Esophagus (tissue), 2 donors: Measurements from ENCODE around the gene PACRG. TPM values are rescaled to one million over a fixed set of nuclear protein-coding genes. Genes with fewer than 3 reads are reported as not detected.
A peak's percentile ranks its signal among the peaks of the same experiment; 100 is the strongest.

ENCODE experiments used
- H3K27ac ChIP-seq, 2 donors: one replicate each; pipeline ENCODE4 v1.5.1; 2013; ENCODE audit warnings: low read depth in 2 of 2, mild to moderate bottlenecking in 2 of 2, inconsistent platforms in 1 of 2, low read length in 1 of 2, moderate library complexity in 1 of 2
- H3K27me3 ChIP-seq, 2 donors: one replicate each; pipeline ENCODE4 v1.6.1; 2013; ENCODE audit warnings: low read length in 2 of 2, control low read depth in 1 of 2, mild to moderate bottlenecking in 1 of 2; ENCODE audit not compliant: insufficient read depth in 2 of 2, control insufficient read depth in 1 of 2
- H3K36me3 ChIP-seq, 2 donors: one replicate each; pipeline ENCODE4 v1.6.1; 2013; ENCODE audit warnings: low read length in 1 of 2; ENCODE audit not compliant: control insufficient read depth in 2 of 2, insufficient read depth in 2 of 2
- H3K4me1 ChIP-seq, 2 donors: one replicate each; pipeline ENCODE4 v1.6.1; 2013; ENCODE audit warnings: low read length in 1 of 2; ENCODE audit not compliant: control insufficient read depth in 2 of 2, insufficient read depth in 2 of 2
- H3K4me3 ChIP-seq, 2 donors: one replicate each; pipeline ENCODE4 v1.5.1; 2013; ENCODE audit warnings: low read length in 2 of 2, mild to moderate bottlenecking in 2 of 2, low read depth in 1 of 2, moderate library complexity in 1 of 2
- H3K9me3 ChIP-seq, 2 donors: one replicate each; pipeline ENCODE4 v1.6.1; 2013; ENCODE audit warnings: mild to moderate bottlenecking in 2 of 2, low read depth in 1 of 2, low read length in 1 of 2, moderate library complexity in 1 of 2; ENCODE audit not compliant: control insufficient read depth in 2 of 2, insufficient read depth in 1 of 2
- whole genome bisulfite sequencing, 2 donors: extraction: QIAGEN DNeasy Blood & Tissue Kit; methylation state at CpG; one replicate each; pipeline ENCODE4 v1.1.7; 2013; 5-methylcytosine and 5-hydroxymethylcytosine counted together
- polyA plus RNA-seq, 2 donors: library from polyadenylated mRNA; stranded (reverse); fragments of 200-250 nt; gene quantifications; one replicate each; pipeline ENCODE4 v1.2.3, GENCODE V29; 2013
- donor health status: healthy with polysubstance abuse.
- donor health status: Bipolar disorder and iron deficiency.

The PACRG gene
- polyA plus RNA-seq, 2 donors = 0.39 to 0.44 TPM

GRCh38 chr6:163329991-163330390 lies 602.2 kb downstream of the PACRG start:
- Histone ChIP-seq H3K36me3 (no peaks in the 10 kb centered on the region), H3K4me1 (no peaks in the 10 kb centered on the region), H3K4me3 (no peak overlapping the region), H3K9me3 (peaks cover 0 to 3% of the 10 kb centered on the region in 2 donors), H3K27ac (no peak overlapping the region), H3K27me3 (no peaks in the 10 kb centered on the region)
- 64 to 74% methylated on average over 9 of the region's 9 CpGs for WGBS, 2 donors

GRCh38 chr6:163331245-163331644 lies 603.5 kb downstream of the PACRG start:
- no peaks in the 10 kb centered on the region for H3K27me3 ChIP-seq
- no peaks in the 10 kb centered on the region for H3K4me1 ChIP-seq
- H3K27ac ChIP-seq = no peak overlapping the region
- 89 to 90% methylated on average over 9 of the region's 9 CpGs for WGBS, 2 donors
- H3K9me3 ChIP-seq = peaks cover 0 to 3% of the 10 kb centered on the region in 2 donors
- no peak overlapping the region for H3K4me3 ChIP-seq
- H3K36me3 ChIP-seq = no peaks in the 10 kb centered on the region

- WGBS, 2 donors = 87 to 88% methylated on average over 7 of the region's 7 CpGs
- no peak overlapping the region for H3K4me3 ChIP-seq
- H3K4me1 ChIP-seq = peaks cover 0 to 2% of the 10 kb centered on the region in 2 donors
- H3K36me3 ChIP-seq = no peaks in the 10 kb centered on the region
- H3K27me3 ChIP-seq = no peaks in the 10 kb centered on the region
- H3K27ac ChIP-seq = no peak overlapping the region
- H3K9me3 ChIP-seq = peaks cover 0 to under 1% of the 10 kb centered on the region in 2 donors
Observed at GRCh38 chr6:163332575-163332974, 604.8 kb downstream of the PACRG start.

GRCh38 chr6:163333038-163333437 lies 605.3 kb downstream of the PACRG start:
- H3K27ac ChIP-seq = no peak overlapping the region
- 77 to 78% methylated on average over 4 of the region's 4 CpGs for WGBS, 2 donors

GRCh38 chr6:163333701-163334663 lies 606.2 kb downstream of the PACRG start:
- H3K36me3 ChIP-seq = no peaks in the 10 kb centered on the region
- no peaks in the 10 kb centered on the region for H3K27me3 ChIP-seq
- H3K4me1 ChIP-seq = peaks cover 2 to 4% of the 10 kb centered on the region in 2 donors
- 73 to 77% methylated on average over 26 of the region's 26 CpGs for WGBS, 2 donors
- no peak overlapping the region for H3K4me3 ChIP-seq
- H3K9me3 ChIP-seq = no peaks in the 10 kb centered on the region
- no peak overlapping the region for H3K27ac ChIP-seq

More at GRCh38 chr6:163333038-163333437, 605.3 kb downstream of the PACRG start:
- Histone ChIP-seq H3K27me3 (no peaks in the 10 kb centered on the region), H3K36me3 (no peaks in the 10 kb centered on the region), H3K4me1 (peaks cover 0 to 2% of the 10 kb centered on the region in 2 donors), H3K4me3 (no peak overlapping the region), H3K9me3 (no peaks in the 10 kb centered on the region)

- 88 to 91% methylated on average over 7 of the region's 7 CpGs for WGBS, 2 donors
- no peaks in the 10 kb centered on the region for H3K36me3 ChIP-seq
- no peaks in the 10 kb centered on the region for H3K27me3 ChIP-seq
- peaks cover 2 to 5% of the 10 kb centered on the region in 2 donors for H3K4me1 ChIP-seq
- H3K4me3 ChIP-seq = no peak overlapping the region
- no peak overlapping the region for H3K27ac ChIP-seq
- no peaks in the 10 kb centered on the region for H3K9me3 ChIP-seq
Observed at GRCh38 chr6:163335056-163335455, 607.3 kb downstream of the PACRG start.

- no peak overlapping the region for H3K4me3 ChIP-seq
- H3K27me3 ChIP-seq = no peaks in the 10 kb centered on the region
- peaks cover 2 to 5% of the 10 kb centered on the region in 2 donors for H3K4me1 ChIP-seq
- WGBS, 2 donors = 68% methylated on average over 29 of the region's 29 CpGs
- no peaks in the 10 kb centered on the region for H3K36me3 ChIP-seq
- peak overlapping the region in 1 of 2 donors; percentile 36 for H3K27ac ChIP-seq
- H3K9me3 ChIP-seq = no peaks in the 10 kb centered on the region
Observed at GRCh38 chr6:163335671-163336545, 608.1 kb downstream of the PACRG start.

GRCh38 chr6:163336961-163337360 lies 609.2 kb downstream of the PACRG start:
- no peaks in the 10 kb centered on the region for H3K27me3 ChIP-seq
- WGBS, 2 donors = 94 to 95% methylated on average over 12 of the region's 12 CpGs
- H3K4me1 ChIP-seq = peaks cover 2 to 5% of the 10 kb centered on the region in 2 donors
- H3K9me3 ChIP-seq = no peaks in the 10 kb centered on the region
- no peak overlapping the region for H3K27ac ChIP-seq
- H3K4me3 ChIP-seq = no peak overlapping the region
- no peaks in the 10 kb centered on the region for H3K36me3 ChIP-seq

- no peak overlapping the region for H3K27ac ChIP-seq
- 53 to 59% methylated on average over 3 of the region's 3 CpGs for WGBS, 2 donors
- no peaks in the 10 kb centered on the region for H3K27me3 ChIP-seq
- H3K4me3 ChIP-seq = no peak overlapping the region
- H3K36me3 ChIP-seq = no peaks in the 10 kb centered on the region
- H3K9me3 ChIP-seq = no peaks in the 10 kb centered on the region
- peaks cover 2 to 5% of the 10 kb centered on the region in 2 donors for H3K4me1 ChIP-seq
Observed at GRCh38 chr6:163337958-163338357, 610.2 kb downstream of the PACRG start.
